ENCODE results near the gene GAL. TPM values are rescaled to one million over a fixed set of nuclear protein-coding genes. Genes with fewer than 3 reads are reported as not detected.

Gene GAL
- not detected for total RNA-seq

GRCh38 chr11:68684385-68685356, at the start of gene GAL:
TSS of gene GAL (plus strand) at chr11:68684544. CDS start at chr11:68684924, 380 bp downstream.

Other genes with a start within 250 kb of the GAL start
- gene PPP6R3, start 223.8 kb upstream of the GAL start, total RNA-seq, result 206 TPM
- gene TESMIN, start 67.0 kb downstream of the GAL start, total RNA-seq, result 10.3 TPM
- 40.7 TPM for gene CPT1A, start 157.4 kb downstream of the GAL start, total RNA-seq
- gene MRPL21, start 219.3 kb downstream of the GAL start, total RNA-seq, result 60.3 TPM
- gene IGHMBP2, start 219.3 kb downstream of the GAL start, total RNA-seq, result 18.0 TPM